Endothelial cell of umbilical vein (primary cell): ENCODE data around the gene ATP1B3. TPM values are rescaled to one million over a fixed set of nuclear protein-coding genes. Genes with fewer than 3 reads are reported as not detected.

ENCODE experiments used
- BruUV-seq: library from RNA; stranded (reverse); fragments of 400-500 nt; replicated peaks from 2 replicates; lab custom pipeline; 2021; lab: Mats Ljungman, UMichigan
- CTCF ChIA-PET: fragments of 300-600, 350-600 bp; sonication (Branson Sonifier 250); formaldehyde crosslinking; loops from one replicate; lab custom pipeline; 2021; ENCODE audit warnings: antibody characterized with exemption, inconsistent platforms; lab: Charles Lee
- POLR2A ChIA-PET: fragments of 300-600, 350-600 bp; sonication (Branson Sonifier 250); formaldehyde crosslinking; loops from one replicate; lab custom pipeline; 2021; ENCODE audit warnings: antibody characterized with exemption, inconsistent platforms; lab: Charles Lee
- DNase-seq: peaks from one replicate; pipeline ENCODE4 v3.0.0-alpha.2; 2011; ENCODE audit warnings: low read depth, low spot score
- FAIRE-seq: peaks from 2 replicates; lab custom pipeline; 2011; peaks lifted over from hg19 to GRCh38; lab: Jason Lieb, UNC
- H2AFZ ChIP-seq: 2 replicates; pipeline ENCODE4 v1.6.0; 2012; ENCODE audit warnings: low read depth, low read length, control low read depth, inconsistent platforms
- H3K27ac ChIP-seq: 2 replicates; pipeline ENCODE4 v1.5.1; 2011; ENCODE audit warnings: low read depth, mild to moderate bottlenecking, control low read depth, low read length, moderate library complexity; ENCODE audit not compliant: insufficient read depth
- H3K27me3 ChIP-seq, 2 experiments: 2 replicates each; pipeline versions ENCODE4 v1.6.0 to v1.6.1; 2011; ENCODE audit warnings: low read length in 2 of 2, mixed read lengths in 1 of 2; ENCODE audit not compliant: control insufficient read depth in 2 of 2, insufficient read depth in 2 of 2
- H3K36me3 ChIP-seq, 2 experiments: 2 replicates in 1 of 2; 3 replicates in 1 of 2; pipeline ENCODE4 v1.5.1; 2011; ENCODE audit warnings: low read length in 2 of 2, mild to moderate bottlenecking in 1 of 2, moderate library complexity in 1 of 2; ENCODE audit not compliant: control insufficient read depth in 2 of 2, insufficient read depth in 2 of 2; ENCODE audit errors: extremely low read depth in 1 of 2
- H3K4me1 ChIP-seq: 3 replicates; pipeline ENCODE4 v1.5.1; 2011; ENCODE audit warnings: mild to moderate bottlenecking, low read length; ENCODE audit not compliant: control insufficient read depth, insufficient read depth; ENCODE audit errors: extremely low read depth
- H3K4me2 ChIP-seq: 2 replicates; pipeline ENCODE4 v1.6.1; 2011; ENCODE audit warnings: low read length, control low read depth, mixed read lengths; ENCODE audit not compliant: insufficient read depth
- H3K4me3 ChIP-seq, 3 experiments: fragments of 200-600 bp in 1 of 3; sonication (generic), shearing (Covaris generic) in 1 of 3; replicated peaks in 1 of 3; 2 replicates each; pipeline ENCODE4 v1.5.1; 2011 to 2016; ENCODE audit warnings: control low read depth in 3 of 3, low read length in 3 of 3, mild to moderate bottlenecking in 2 of 3, inconsistent platforms in 1 of 3, low read depth in 1 of 3, moderate library complexity in 1 of 3; ENCODE audit not compliant: insufficient read depth in 1 of 3
- H3K79me2 ChIP-seq: 2 replicates; pipeline ENCODE4 v1.6.0; 2012; ENCODE audit warnings: low read length, inconsistent platforms; ENCODE audit not compliant: control insufficient read depth, insufficient read depth
- H3K9ac ChIP-seq: replicated peaks from 2 replicates; pipeline ENCODE3; 2011; ENCODE audit warnings: low read length, control low read depth; ENCODE audit not compliant: insufficient read depth; ENCODE audit errors: extremely low read depth
- H3K9me1 ChIP-seq: replicated peaks from 3 replicates; pipeline ENCODE4 v1.6.0; 2011; ENCODE audit warnings: mild to moderate bottlenecking, low read length; ENCODE audit not compliant: control insufficient read depth, insufficient read depth; ENCODE audit errors: extremely low read depth
- H3K9me3 ChIP-seq: replicated peaks from 2 replicates; pipeline ENCODE4 v1.5.1; 2012; ENCODE audit warnings: low read length, inconsistent platforms; ENCODE audit not compliant: control insufficient read depth, insufficient read depth
- H4K20me1 ChIP-seq: replicated peaks from 2 replicates; pipeline ENCODE3; 2011; ENCODE audit warnings: mild to moderate bottlenecking, low read length; ENCODE audit not compliant: control insufficient read depth, insufficient read depth; ENCODE audit errors: extremely low read depth
- CTCF ChIP-seq, 2 donors: IDR thresholded peaks; 1 replicate in 1 of 2; 2 replicates in 1 of 2; pipeline ENCODE4 v1.5.1; 2011; ENCODE audit warnings: low read length in 2 of 2, mild to moderate bottlenecking in 2 of 2, moderate library complexity in 2 of 2, control low read depth in 1 of 2, inconsistent platforms in 1 of 2, low read depth in 1 of 2; ENCODE audit not compliant: insufficient read depth in 1 of 2; ENCODE audit errors: extremely low read depth in 1 of 2
- JUN ChIP-seq: IDR thresholded peaks from 2 replicates; pipeline ENCODE4 v1.6.1; 2011; ENCODE audit warnings: borderline replicate concordance, low read depth; ENCODE audit not compliant: insufficient read length, insufficient read depth
- POLR2AphosphoS5 ChIP-seq: IDR thresholded peaks from 2 replicates; pipeline ENCODE4 v1.6.1; 2012; ENCODE audit warnings: low read depth, mild to moderate bottlenecking, control low read depth, low read length, moderate library complexity; ENCODE audit not compliant: insufficient read depth
- dilution Hi-C: fragments of 300-500 bp; cut with MboI; formaldehyde crosslinking; loops from one replicate; pipeline ENCODE4 v1.15.0; 2019; ENCODE audit warnings: low sequenced_read_pairs; ENCODE audit not compliant: extremely low pct_ligation_motif_present
- intact Hi-C: fragments of 100-400 bp; cut with micrococcal nuclease; formaldehyde crosslinking; loops from one replicate; pipeline ENCODE4 v1.10.0; 2022
- polyA plus RNA-seq, 4 experiments: library from polyadenylated mRNA; depleted of rRNA in 3 of 4; stranded (reverse) in 3 of 4; unstranded in 1 of 4; fragments of >200 nt; gene quantifications; 2 replicates each; pipeline versions ENCODE4 v1.2.1 to v1.2.3, GENCODE V29; 2011 to 2012; ENCODE audit warnings: missing spikeins in 1 of 4
- total RNA-seq: library from RNA; stranded (reverse); gene quantifications from 2 replicates; pipeline ENCODE4 v1.2.3, GENCODE V29; 2021
- TF ChIP-seq, protein P1 (sequence below): IDR thresholded peaks from 2 replicates; pipeline ENCODE4 v1.6.1; 2011; ENCODE audit not compliant: insufficient read depth, insufficient read length

The ATP1B3 gene
- total and polyA plus RNA-seq, 2 donors (not counting 3 experiments of a cell fraction or from before 2014, with no cell fraction given) = 227 to 279 TPM

- Histone ChIP-seq H3K4me3 (no peak overlapping the region), H3K36me3 (no peaks in the 10 kb centered on the region), H3K9ac (no peak overlapping the region), H3K4me1 (no peaks in the 10 kb centered on the region), H3K9me3 (no peaks in the 10 kb centered on the region), H3K27ac (no peak overlapping the region), H3K79me2 (no peaks in the 10 kb centered on the region), H3K27me3 (no peaks in the 10 kb centered on the region), H2AFZ (no peak overlapping the region), H3K9me1 (no peaks in the 10 kb centered on the region), H3K4me2 (no peak overlapping the region), H4K20me1 (no peaks in the 10 kb centered on the region)
- intact Hi-C loops (no loop called here), dilution Hi-C loops (no loop called here)
- DNase-seq = no peak
- CTCF ChIA-PET = interaction anchor here (0.7 to 1.9 kb wide), 12 partner anchors 8 to 316 kb away, joined by 3 to 13 read pairs (median 4); no protein-coding TSS in a partner anchor
- TF ChIP-seq, protein P1, sequence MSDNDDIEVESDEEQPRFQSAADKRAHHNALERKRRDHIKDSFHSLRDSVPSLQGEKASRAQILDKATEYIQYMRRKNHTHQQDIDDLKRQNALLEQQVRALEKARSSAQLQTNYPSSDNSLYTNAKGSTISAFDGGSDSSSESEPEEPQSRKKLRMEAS = no peak
- TF ChIP-seq JUN (no peak), POLR2AphosphoS5 (no peak), CTCF (IDR thresholded peaks at IDR 0.05; ENCODE audit: extremely low read depth in 1 of 2, insufficient read depth in 1 of 2, low read depth in 1 of 2, low read length in 2 of 2) (no peak)
- POLR2A ChIA-PET = no interaction called here
- no peak for FAIRE-seq
- BruUV-seq = no TSS peak
Observed at GRCh38 chr3:141963301-141963700, 86.9 kb downstream of the ATP1B3 start.

DNA sequence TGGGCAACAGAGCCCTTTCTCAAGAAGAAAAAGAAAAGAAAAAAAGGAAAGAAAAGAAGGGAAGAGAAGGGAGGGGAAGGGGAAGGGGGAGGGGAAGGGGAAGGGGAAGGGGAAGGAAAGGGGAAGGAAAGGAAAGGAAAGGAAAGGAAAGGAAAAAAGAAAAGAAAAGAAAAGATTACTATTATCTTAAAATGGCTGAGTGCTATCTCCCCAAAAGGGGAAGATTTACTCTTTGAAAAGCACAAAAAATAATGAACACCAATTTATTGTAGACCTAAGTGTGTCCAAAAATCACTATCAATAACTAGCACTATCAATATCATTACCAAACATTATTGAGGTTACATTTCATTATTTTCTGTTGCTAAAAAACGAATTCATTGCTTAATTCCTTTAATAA is 89.0 kb downstream of the ATP1B3 start:
- dilution Hi-C loops (no loop called here), intact Hi-C loops (no loop called here)
- Histone ChIP-seq H3K27me3 (no peaks in the 10 kb centered on the region), H3K36me3 (no peaks in the 10 kb centered on the region), H3K4me3 (no peak overlapping the region), H2AFZ (no peak overlapping the region), H3K27ac (no peak overlapping the region), H3K9me1 (no peaks in the 10 kb centered on the region), H3K4me1 (no peaks in the 10 kb centered on the region), H3K9me3 (no peaks in the 10 kb centered on the region), H4K20me1 (no peaks in the 10 kb centered on the region), H3K79me2 (no peaks in the 10 kb centered on the region), H3K9ac (no peak overlapping the region), H3K4me2 (no peak overlapping the region)
- TF ChIP-seq POLR2AphosphoS5 (no peak), JUN (no peak)
- FAIRE-seq = no peak
- BruUV-seq = no TSS peak
- POLR2A ChIA-PET = interaction anchor here (0.7 kb wide), 1 partner anchor 544 kb away, joined by 5 read pairs; no protein-coding TSS in a partner anchor
- CTCF ChIA-PET = interaction anchor here (0.8 to 0.9 kb wide), 3 partner anchors 15 to 314 kb away, joined by 3 read pairs; no protein-coding TSS in a partner anchor
- DNase-seq = no peak
